ENCODE measurements around the gene KRTAP29-1.
"Not testable (repeated sequence)": the region's sequence is repeated elsewhere in the genome, so short reads cannot be mapped to it uniquely, and the experiment has no call there.

KRTAP29-1 gene

GRCh38 chr17:41296846-41297245, 5.8 kb downstream of the KRTAP29-1 start:
- DNase-seq: no peak

- DNase-seq: no peak
Observed at GRCh38 chr17:41294016-41294415, 8.6 kb downstream of the KRTAP29-1 start.

- DNase-seq: no peak
Observed at GRCh38 chr17:41287050-41287449, 15.6 kb downstream of the KRTAP29-1 start.

- DNase-seq: no peak
Observed at GRCh38 chr17:41284546-41284945, 18.1 kb downstream of the KRTAP29-1 start.

GRCh38 chr17:41284043-41284442, 18.6 kb downstream of the KRTAP29-1 start:
- no peak for DNase-seq

GRCh38 chr17:41278176-41278955, 24.3 kb downstream of the KRTAP29-1 start:
- no peak for DNase-seq

- DNase-seq: not testable (repeated sequence)
Observed at GRCh38 chr17:41275648-41276190, 26.9 kb downstream of the KRTAP29-1 start, which contains the start of gene KRTAP9-7. TSS of gene KRTAP9-7 (plus strand) at chr17:41275698. CDS start at chr17:41275698, 0 bp downstream.

GRCh38 chr17:41271858-41272257, 30.8 kb downstream of the KRTAP29-1 start:
- no peak for DNase-seq

GRCh38 chr17:41271323-41271722, 31.3 kb downstream of the KRTAP29-1 start:
- not testable (repeated sequence) for DNase-seq

- no peak for DNase-seq
Observed at GRCh38 chr17:41267711-41268110, 34.9 kb downstream of the KRTAP29-1 start.

GRCh38 chr17:41265078-41265477, 37.6 kb downstream of the KRTAP29-1 start, which contains the start of gene KRTAP9-6:
TSS of gene KRTAP9-6 (plus strand) at chr17:41265378. CDS start at chr17:41265378, 0 bp downstream.
- no peak for DNase-seq

GRCh38 chr17:41264599-41264998, 38.1 kb downstream of the KRTAP29-1 start:
- DNase-seq: no peak

GRCh38 chr17:41263212-41263611, 39.4 kb downstream of the KRTAP29-1 start:
- no peak for DNase-seq

- DNase-seq: no peak
Observed at GRCh38 chr17:41258406-41258805, 44.2 kb downstream of the KRTAP29-1 start.

GRCh38 chr17:41256291-41256685, 46.4 kb downstream of the KRTAP29-1 start:
- DNase-seq: no peak

GRCh38 chr17:41255381-41256290, 47.0 kb downstream of the KRTAP29-1 start, which contains the start of gene KRTAP9-9:
TSS of gene KRTAP9-9 (plus strand) at chr17:41255384.
- not testable (repeated sequence) for DNase-seq

GRCh38 chr17:41254861-41255260, 47.8 kb downstream of the KRTAP29-1 start:
- DNase-seq: no peak

Data from NCI-H774 (cell line).